Lower leg skin (tissue), 3 donors: ENCODE data around the gene RAB30.

Experiments used
- CTCF ChIP-seq, 3 donors: fragments of 450-650 bp; IDR thresholded peaks; one replicate each; pipeline ENCODE4 v1.5.1; 2016; ENCODE audit warnings: antibody characterized with exemption in 3 of 3, mild to moderate bottlenecking in 3 of 3, moderate library complexity in 2 of 3
- POLR2A ChIP-seq, 2 donors: fragments of 450-650 bp; IDR thresholded peaks; one replicate each; pipeline ENCODE4 v1.6.1; 2016 to 2017; ENCODE audit warnings: antibody characterized with exemption in 2 of 2, mild to moderate bottlenecking in 1 of 2, moderate library complexity in 1 of 2

DNA sequence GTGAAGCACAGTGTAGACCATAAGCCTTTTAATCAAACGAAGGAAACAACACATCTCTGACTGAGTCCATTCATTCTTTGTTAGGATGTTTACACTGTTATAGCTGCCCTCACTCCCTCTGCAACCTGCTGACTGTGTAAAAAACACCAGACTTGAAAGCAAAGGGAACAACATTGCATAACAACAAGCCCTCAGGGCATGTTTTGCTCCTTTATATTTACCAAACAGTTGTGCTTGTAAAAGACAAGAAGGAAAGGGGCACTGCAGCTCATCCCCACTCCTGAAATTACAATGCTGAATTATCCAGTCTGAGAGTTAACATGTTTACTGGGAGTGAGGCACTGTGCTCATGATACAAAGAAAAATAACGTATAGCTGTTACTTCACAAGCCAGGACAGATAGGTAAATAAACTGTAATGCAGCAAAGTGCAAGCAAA, 46.4 kb downstream of the RAB30 start:
- TF ChIP-seq CTCF (IDR thresholded peaks at IDR 0.05): no peak
- TF ChIP-seq POLR2A (IDR thresholded peaks at IDR 0.05): no peak
